Stimulated activated CD4-positive, alpha-beta T cell treated with anti-CD3 and anti-CD28 coated beads, Interleukin-2, amount 100 ng/mL, for 4 hours (primary cell): ENCODE measurements around the gene GAL3ST2.
"Not testable (repeated sequence)": the region's sequence is repeated elsewhere in the genome, so short reads cannot be mapped to it uniquely, and the experiment has no call there.

Experiments
- DNase-seq: peaks from one replicate; pipeline ENCODE4 v3.0.0-alpha.2; 2020; ENCODE audit warnings: low read depth

GAL3ST2 gene

DNA sequence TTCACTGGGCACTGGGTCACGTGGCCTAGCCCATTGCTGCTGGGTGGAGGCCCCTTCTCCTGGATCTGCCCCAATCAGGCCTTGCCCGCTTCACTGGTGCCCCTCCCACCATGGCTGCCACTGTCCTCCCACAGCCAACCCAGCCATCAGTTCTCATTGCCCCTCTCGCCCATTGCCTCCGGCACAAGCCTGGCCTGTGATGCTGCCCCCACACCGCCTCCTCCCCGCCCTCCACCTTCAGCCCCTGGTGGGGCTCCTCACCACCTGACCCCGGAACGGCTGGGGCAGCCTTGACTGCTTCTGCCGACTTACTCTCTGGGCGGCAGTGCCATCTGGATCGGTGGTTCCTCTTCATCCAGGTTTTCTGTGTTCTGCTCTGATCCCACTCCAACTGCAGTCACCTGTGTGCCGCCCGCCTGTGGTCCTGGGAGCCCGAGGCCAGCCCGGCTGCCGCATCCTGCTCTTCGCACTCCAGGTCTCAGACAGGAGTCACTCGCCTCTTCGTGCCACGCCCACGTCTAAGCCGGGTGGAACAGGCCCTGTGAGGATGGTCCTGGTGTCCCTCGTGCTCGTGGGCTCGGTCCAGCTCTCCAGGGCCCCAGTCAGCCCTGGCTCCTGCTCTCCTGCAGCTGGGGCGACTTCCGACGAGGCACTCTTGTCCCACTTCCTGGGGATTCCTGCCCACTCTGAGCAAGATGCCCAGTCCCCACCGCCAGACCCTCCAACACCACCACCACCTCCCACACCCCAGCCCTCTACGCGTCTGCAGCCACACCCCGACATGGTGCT is 28.0 kb upstream of the GAL3ST2 start:
- no peak for DNase-seq

DNA sequence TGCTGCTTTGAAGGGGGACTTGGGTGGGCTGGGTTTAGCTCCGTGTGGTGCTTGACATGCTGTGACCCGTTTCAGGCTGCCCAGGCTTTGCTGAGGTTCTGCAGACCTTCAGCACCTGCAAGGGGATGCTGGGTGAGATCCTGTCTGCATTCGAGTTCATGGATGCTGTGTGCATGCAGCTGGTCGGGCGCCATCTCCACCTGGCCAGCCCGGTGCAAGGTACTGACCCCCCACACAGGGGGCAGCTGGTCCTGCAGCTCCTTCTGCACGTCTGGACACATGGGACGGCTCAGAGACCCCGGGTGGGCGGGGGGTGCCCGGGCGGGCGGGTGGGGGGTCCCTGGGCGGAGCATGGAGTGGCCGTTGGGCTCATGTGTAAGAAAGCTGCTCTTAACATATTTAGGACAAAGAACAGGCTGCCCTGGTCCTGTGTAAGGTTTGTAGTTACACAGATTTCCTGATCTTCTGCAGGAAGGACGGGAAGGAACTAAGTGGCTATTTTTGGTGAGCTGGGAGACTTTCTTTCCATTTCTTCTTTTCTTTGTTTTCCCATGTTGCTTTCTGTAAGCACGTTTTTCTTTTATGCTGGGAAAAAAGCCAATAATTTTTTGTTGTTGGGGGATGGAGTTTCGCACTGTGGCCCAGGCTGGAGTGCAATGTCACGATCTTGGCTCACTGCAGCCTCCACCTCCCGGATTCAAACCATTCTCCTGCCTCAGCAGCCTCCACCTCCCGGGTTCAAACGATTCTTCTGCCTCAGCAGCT is 26.4 kb upstream of the GAL3ST2 start:
- no peak for DNase-seq

DNA sequence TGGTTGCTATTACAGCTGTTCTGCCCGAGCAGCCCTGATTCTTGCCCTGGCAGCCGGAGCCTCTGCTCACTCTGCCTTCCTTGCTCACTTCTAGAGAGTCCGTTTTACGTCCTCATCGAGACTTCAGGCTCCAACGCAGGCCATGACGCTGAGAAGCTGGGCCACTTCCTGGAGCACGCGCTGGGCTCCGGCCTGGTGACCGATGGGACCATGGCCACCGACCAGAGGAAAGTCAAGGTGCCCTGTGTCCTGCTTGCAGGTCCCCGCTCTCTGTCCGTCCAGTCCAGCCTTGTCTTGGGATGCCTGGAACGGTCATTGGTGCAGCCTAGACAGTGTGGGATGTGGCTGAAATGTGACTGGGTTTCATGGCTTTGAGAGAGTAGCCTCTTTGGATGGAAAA is 25.5 kb upstream of the GAL3ST2 start:
- DNase-seq, result no peak

DNA sequence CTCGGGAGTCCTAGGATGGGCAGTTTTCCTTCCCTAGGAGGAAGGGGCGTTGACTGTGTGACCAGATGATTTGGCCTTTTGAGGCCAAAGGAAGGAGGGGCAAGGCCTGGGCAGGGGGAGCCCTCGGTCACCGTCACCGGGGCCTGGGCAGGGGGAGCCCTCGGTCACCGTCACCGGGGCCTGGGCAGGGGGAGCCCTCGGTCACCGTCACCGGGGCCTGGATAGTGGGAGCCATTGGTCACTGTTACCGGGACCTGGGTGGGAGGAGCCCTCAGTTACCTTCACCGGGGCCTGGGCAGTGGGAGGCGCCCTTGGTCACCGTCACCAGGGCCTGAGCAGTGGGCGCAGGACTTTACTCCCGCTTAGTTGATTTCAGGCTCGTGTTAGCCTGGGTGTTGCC is 24.8 kb upstream of the GAL3ST2 start:
- DNase-seq, result no peak

DNA sequence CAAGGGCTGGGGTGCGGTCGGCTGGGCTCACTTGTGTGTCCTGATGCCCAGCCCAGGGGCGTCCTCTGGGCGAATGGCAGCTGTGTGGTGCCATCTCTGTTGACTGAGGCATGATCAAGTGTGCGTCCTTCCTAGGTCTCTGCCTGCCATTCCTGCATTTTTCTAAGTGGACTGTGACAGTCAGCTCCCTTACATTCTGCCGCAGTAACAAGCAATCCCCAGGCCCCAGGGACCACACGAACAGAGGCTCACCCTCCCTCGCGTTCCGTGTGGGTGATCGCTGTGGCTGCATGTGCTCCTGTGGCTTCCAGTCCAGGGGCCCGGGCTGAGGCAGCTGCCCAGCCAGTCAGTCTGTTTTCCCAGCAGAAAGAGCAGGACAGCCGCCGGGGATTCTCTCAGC is 24.4 kb upstream of the GAL3ST2 start:
- DNase-seq, result no peak

DNA sequence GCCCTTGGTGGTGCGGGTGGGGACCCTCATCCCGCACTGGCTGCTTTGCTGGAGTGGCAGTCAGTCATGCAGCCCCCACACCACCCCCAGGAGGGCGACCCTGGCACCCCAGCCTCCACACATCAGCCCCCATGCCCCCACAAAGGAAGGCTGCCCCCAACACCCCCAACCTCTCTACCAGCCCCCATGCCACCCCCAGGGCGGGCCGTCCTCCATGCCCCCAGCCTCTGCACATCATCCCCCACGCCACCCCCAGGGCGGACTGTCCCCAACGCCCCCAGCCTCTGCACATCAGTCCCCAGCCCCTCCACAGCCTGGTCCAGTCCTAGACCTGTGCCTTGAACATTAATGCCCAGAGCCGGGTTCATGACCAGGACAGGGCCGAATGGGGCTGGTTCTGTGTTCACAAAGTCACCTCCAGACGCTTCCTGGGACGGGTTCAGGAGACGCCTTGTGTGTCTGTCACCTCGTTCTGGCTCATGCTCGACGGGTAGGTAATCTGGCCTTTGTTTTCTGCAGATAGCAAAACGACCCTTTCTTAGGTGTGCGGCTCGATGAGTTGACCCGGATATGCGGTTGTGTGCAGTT is 23.8 kb upstream of the GAL3ST2 start:
- DNase-seq, result no peak

DNA sequence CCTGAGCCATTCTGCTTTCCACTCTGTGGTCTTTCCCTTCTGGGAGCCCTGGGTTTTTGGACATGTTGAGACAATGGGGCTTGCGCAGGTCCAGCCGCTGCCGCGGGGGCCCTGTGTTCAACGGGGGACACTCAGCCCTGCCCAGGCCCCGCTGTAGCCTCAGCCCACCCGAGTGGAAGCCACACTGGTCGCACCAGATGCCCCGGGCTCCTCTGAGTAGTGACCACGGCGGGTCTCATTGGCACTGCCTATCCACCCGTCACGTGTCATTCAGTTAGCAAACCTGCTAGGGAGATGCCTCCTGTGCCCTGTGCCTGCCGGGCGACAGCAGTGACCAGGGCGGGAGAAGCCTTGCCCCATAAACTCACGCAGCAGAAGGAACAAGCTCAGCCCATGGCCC is 23.1 kb upstream of the GAL3ST2 start:
- no peak for DNase-seq

DNA sequence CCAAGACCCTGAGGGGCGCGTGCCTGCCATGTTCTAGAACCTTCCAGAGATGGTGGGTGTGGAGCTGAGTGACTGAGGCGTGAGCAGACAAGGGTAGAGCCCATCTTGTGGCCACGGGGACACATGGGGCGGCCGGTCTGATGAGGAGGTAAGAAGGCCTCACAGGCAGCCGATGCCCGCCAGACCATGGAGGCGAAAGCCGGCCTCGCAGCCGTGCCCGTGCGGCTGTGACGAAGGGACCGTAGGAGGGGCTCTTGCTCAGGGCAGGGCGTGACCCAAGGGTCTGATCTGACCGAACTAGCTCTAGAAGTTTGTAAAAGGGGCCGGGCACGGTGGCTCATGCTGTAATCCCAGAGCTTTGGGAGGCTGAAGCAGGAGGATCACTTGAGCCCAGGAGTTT is 22.6 kb upstream of the GAL3ST2 start:
- DNase-seq, result no peak

DNA sequence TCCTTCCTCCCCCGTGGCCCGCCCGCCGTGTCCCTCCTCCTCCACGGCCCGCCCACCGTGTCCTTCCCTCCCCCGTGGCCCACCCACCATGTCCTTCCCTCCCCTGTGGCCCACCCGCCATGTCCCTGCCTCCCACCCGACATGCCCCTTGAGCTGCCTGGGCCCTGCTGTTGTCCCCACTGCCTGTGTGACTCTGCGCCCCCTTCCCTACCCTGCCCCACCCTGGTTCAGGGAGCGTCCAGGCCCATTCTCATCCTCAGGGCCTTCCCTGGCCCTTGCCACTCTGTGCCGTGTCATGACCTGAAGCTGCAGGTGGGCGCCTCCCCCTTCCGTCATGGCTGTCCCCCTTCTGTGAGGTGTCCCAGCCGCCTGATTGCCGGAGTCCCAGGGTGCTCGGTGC is 21.5 kb upstream of the GAL3ST2 start:
- no peak for DNase-seq

DNA sequence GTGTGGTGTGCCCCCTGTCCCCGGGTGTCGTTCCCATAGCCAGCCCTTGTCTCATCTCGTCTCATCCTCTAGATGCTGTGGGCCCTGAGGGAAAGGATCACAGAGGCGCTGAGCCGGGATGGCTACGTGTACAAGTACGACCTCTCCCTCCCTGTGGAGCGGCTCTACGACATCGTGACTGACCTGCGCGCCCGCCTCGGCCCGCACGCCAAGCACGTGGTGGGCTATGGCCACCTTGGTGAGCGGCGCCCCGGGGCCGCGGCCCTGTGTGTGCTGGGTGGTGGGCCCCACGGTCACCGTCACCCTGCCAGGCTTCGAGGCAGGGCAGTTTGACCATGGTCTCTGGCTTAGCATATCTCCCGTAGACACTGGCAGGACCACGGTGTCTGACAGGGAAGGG is 20.8 kb upstream of the GAL3ST2 start:
- DNase-seq, result no peak

DNA sequence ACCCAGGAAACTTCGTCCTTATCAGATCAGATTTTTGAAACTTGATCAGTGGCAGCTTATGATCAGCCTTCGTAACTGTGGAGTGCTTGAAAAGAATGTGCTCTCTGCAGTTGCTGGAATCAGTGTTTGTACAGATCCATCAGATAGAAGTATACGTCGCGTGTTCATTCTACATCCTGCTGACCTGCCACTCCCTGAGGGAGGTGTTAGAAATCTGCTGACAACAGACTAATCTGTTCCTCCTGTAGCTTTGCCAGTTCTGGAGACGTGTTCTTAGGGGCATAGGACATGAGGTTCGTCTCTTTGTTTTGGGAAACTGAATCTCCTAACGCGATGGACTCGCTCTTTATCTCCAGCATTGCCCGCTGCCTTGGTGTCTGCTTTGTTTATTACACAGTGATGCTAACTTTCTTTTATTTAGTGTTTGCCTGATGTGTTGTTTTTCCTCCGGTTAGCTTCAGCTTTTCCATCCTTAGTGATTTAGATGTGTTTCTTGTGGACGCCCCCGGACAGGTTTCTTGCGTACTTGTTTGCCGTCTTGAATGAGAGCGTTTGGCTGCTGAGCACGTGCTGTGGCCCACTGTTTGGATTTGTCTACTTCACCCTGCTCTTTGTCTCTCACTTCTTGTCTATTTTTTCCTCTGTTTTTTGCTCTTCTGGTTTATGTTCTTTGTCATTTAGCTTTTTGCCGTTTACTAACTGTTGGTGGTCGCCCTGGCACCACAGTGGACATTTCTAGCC is 17.4 kb upstream of the GAL3ST2 start:
- no peak for DNase-seq

DNA sequence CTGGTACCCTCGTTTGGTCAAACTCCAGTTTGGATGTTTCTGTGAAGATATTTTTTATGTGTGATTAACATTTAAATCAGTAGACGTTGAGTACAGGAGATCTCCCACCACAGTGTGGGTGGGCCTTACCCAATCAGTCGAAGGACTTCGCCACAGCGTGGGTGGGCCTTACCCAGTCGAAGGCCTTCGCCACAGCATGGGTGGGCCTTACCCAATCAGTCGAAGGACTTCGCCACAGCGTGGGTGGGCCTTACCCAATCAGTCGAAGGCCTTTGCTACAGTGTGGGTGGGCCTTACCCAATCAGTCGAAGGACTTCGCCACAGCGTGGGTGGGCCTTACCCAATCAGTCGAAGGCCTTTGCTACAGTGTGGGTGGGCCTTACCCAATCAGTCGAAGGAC is 16.7 kb upstream of the GAL3ST2 start:
- DNase-seq, result not testable (repeated sequence)

DNA sequence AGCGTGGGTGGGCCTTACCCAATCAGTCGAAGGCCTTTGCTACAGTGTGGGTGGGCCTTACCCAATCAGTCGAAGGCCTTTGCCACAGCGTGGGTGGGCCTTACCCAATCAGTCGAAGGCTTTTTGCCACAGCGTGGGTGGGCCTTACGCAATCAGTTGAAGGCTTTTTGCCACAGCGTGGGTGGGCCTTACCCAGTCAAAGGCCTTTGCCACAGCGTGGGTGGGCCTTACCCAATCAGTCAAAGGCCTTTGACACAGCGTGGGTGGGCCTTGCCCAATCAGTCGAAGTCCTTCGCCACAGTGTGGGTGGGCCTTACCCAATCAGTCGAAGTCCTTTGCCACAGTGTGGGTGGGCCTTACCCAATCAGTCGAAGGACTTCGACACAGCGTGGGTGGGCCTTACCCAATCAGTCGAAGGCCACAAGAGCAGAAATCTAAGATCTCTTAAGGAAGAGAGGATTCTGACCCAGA is 16.3 kb upstream of the GAL3ST2 start:
- no peak for DNase-seq

DNA sequence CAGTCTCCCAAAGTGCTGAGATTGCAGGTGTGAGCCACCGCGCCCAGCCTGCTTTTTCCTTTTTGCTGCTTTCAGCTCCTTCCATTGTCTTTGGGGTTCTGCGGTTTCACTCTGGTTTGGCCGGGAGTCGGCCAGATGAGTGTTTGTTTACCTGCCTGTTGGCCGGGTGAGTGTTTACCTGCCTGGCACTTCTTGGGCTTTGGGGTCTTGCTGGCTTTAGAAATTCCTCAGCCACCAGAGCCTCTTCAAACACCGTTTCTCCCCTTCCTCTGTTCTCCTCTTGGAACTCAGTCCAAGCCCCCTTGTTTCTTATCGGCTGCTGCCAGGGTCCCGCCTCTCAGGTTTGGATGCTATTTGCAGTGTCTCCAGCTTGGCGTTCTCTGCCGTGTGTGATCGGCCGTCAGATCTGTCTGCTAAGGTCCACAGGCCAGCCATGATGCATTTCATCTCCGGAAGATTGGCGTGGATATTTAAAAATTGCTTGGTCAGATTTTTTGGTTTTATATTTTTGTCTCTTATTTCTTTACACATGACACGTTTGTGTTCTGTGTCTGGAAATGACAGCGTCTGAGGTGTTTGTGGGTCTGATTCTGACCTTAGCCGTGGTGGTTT is 14.2 kb upstream of the GAL3ST2 start:
- DNase-seq, result no peak

DNA sequence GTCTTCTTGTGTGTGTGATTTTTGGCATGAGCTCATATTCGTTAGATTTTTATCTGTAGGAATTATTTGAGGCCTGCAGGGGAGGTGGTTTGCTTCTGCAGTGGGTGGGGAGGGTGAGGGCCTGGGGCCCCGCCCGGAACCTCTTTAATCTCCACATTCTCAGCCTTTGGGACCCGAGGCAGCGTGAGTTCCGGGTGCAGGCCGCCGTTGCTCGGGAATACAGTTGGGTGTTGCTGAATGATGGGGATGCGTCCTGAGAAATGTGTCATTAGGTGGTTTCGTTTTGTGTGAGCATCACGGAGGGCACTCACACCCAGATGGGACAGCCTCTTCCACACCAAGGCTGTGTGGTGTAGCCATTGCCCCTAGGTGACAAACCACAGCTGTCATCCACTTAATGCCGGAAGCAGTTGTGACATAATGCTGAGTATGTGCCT is 13.7 kb upstream of the GAL3ST2 start:
- no peak for DNase-seq

DNA sequence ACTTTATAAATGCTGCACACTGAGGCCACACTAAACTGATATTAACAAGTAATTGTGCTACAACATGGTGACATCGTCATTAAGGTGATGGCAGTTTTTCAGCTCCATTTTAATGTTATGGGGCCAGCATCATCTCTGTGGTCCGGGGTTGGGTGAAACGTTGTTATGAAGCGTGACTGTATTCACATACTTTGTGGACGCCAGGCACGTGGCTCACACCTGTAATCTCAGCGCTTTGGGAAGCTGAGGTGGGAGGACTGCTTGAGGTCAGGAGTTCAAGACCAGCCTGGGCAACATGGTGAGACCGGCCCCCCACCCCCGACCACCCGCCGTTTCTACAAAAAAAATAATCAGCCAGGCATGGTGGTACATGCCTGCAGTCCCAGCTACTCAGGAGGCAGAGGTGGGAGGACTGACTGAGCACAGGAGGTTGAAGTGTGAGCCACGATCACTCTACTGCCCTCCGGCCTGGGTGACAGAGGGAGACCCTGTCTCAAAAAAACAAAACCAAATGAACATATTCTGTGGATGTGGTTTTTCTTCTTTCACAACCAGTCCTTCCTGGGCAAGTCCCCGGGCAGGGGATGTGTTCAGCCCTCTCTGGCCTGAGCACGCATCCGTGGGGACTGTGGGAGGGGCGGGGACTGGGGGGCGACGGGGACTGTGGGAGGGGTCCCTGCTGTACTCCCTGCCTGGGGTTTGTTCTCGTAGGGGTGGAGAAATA is 12.9 kb upstream of the GAL3ST2 start:
- DNase-seq, result no peak

DNA sequence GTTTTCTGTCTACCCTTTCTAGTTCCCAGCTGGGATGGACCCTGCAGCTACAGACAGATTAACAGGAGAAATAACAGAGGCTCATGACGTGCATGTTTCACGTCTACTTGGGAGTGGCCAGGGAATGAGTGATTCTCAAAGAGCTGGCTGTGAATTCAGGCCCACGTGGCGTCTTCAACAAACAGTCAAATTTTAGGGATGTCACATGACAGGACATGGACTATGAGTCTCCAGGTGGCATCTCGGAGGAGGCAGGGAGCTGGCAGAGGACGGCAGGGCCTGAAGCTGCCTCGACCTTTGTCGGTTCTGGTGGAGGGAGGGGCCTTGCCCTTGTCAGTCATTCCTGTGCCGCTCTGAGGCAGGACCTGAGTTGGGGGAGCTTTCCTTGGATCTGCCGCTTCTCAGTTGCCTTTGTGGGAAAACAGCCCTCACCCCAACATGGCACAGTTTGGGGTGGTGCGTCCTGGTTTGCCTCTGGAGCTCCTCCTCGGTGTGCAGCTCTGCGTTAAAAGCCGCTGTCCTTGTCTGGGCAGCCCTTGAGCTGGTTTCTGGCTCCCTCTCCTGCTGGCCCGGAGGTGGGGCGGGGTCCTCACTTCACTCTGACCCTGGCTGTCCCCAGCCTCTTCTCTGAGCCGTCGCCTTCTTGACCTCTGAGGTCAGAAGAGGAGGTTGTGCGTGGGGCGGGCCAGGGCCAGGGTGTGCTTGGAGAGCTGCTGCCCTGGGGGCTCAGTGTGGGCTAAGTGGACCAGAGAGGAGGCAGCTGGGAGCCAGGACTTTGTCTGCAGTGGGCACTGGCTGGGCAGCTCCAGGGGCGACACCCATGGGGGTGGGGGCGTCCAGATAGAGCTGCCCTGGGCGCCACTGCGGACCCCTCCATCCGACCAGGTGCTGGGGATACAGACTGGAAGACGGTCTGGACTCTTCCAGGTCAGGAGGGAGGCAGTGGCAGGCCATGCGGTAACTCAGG is 12.1 kb upstream of the GAL3ST2 start:
- no peak for DNase-seq

DNA sequence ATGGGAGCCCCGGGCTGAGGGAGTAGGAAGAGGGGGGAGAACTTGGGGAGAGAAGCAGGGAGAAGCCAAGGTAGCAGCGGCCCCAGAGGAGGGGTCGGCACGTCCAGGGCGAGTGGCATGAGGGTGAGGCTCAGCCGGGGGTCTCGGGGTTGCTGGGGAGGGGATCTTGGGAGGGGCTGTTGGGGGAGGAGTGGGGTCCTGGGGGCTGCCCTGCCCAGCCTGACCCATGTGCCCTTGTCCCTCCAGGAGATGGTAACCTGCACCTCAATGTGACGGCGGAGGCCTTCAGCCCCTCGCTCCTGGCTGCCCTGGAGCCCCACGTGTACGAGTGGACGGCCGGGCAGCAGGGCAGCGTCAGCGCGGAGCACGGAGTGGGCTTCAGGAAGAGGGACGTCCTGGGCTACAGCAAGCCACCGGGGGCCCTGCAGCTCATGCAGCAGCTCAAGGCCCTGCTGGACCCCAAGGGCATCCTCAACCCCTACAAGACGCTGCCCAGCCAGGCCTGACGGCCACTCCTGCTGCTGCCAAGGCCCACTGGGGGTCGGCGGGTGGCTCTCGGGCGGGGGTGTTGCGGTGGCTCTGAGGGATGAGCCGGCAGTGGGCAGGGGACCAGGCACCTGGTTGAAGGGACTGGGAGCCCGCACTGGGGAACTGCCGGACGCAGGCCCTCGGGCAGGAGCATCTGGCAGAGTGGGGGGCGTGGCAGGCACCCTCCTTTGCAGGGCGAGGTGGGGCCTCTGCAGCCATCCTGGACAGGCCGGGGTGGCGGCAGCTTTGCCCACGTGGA is 9.0 kb upstream of the GAL3ST2 start:
- no peak for DNase-seq

DNA sequence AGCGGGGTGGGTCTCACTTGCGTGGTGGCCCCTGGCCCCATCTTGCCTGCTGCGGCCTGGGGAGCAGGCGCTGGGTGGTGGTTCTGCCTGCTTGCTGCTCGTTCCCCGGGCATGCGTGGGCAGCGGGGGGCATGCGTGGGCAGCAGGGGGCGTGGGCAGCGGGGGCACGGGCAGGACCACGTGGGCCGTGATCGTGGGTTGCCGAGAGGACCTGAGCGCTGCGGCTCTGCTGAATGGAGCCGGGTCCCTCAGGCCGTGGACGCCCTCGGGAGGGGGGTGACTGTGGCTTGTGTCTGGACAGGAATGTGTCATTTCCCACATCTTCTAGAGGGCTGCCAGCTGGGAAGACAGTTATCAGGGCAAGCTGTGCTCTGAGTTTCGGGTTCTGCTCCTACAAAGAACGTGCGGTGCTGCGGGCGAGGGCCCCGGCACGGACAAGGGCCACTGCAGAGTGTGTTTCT is 8.3 kb upstream of the GAL3ST2 start:
- DNase-seq, result no peak
